PFSK-1 (cell line): Measurements from ENCODE around the gene STS.

Experiments
- FOXP2 ChIP-seq: optimal IDR thresholded peaks from 2 replicates; pipeline ENCODE3; 2011; ENCODE audit warnings: borderline replicate concordance, control low read depth, inconsistent platforms; ENCODE audit not compliant: insufficient read depth; ENCODE audit errors: extremely low read length, extremely low read depth
- POLR2AphosphoS5 ChIP-seq: IDR thresholded peaks from 2 replicates; pipeline ENCODE4 v1.6.1; 2012; ENCODE audit warnings: low read depth, mild to moderate bottlenecking, control low read depth, low read length, moderate library complexity
- REST ChIP-seq, 2 experiments: IDR thresholded peaks; 2 replicates each; pipeline versions ENCODE4 v1.6.1 to v1.8.0; 2011 to 2012; ENCODE audit warnings: low read depth in 2 of 2, low read length in 2 of 2, control low read depth in 1 of 2, inconsistent platforms in 1 of 2, mild to moderate bottlenecking in 1 of 2, moderate library complexity in 1 of 2; ENCODE audit not compliant: insufficient read depth in 1 of 2
- SIN3A ChIP-seq: IDR thresholded peaks from 2 replicates; pipeline ENCODE4 v1.6.1; 2012; ENCODE audit warnings: mild to moderate bottlenecking, low read length, moderate library complexity, borderline replicate concordance; ENCODE audit not compliant: insufficient read depth
- TAF1 ChIP-seq: IDR thresholded peaks from 2 replicates; pipeline ENCODE4 v1.6.1; 2012; ENCODE audit warnings: low read length, control low read depth, borderline replicate concordance; ENCODE audit not compliant: insufficient read depth

GRCh38 chrX:7112071-7112470 lies 35.4 kb upstream of the STS start:
- TF ChIP-seq SIN3A (no peak), TAF1 (no peak), POLR2AphosphoS5 (no peak), FOXP2 (no peak), REST (IDR thresholded peaks at IDR 0.05; ENCODE audit: insufficient read depth in 1 of 2, low read depth in 2 of 2, low read length in 2 of 2) (no peak)
